ENCODE data around the gene MRPL36. TPM values are rescaled to one million over a fixed set of nuclear protein-coding genes. Genes with fewer than 3 reads are reported as not detected.

Gene MRPL36
- total and polyA plus RNA-seq, 2 experiments from 2014 or later = 47.5 to 149 TPM

DNA sequence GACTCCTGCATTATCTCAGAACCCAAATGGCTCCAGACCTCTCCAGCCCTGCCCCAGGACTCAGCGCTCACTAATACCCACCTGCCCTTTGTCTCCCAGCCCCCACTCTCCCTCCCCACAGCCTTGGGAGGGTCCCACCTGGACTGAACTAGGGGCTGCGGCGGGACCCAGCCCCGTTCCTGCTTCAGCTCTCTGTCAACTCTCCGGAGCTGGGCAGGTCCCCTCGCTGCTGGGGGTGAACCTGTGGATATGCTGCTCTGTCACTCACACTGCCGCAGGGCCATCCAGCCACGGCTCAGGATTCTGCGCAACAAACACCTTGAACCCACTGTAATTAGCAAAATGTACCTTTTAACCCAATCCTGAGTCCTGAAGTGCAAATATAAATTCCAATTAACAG is 38.4 kb upstream of the MRPL36 start:
- Histone ChIP-seq H2AFZ (no peak overlapping the region), H3K4me3 (no peak overlapping the region), H3K79me2 (replicated peaks; ENCODE audit: insufficient read depth) (no peaks in the 10 kb centered on the region), H3K4me1 (ENCODE audit: insufficient read depth) (peaks cover 9% of the 10 kb centered on the region), H3F3A (replicated peaks; ENCODE audit: low read depth) (no peaks in the 10 kb centered on the region), H3K36me3 (ENCODE audit: insufficient read depth) (no peaks in the 10 kb centered on the region), H3K27ac (ENCODE audit: low read depth) (no peak overlapping the region), H3K9me2 (ENCODE audit: insufficient read depth) (no peaks in the 10 kb centered on the region), H3K4me2 (no peak overlapping the region), H3K27me3 (ENCODE audit: insufficient read depth) (no peaks in the 10 kb centered on the region), H4K20me1 (replicated peaks; ENCODE audit: insufficient read depth) (no peaks in the 10 kb centered on the region)
- Mint-ChIP-seq H3K9me3 (no peaks in the 10 kb centered on the region), H3K4me3 (no peak overlapping the region), H3K4me1 (peaks cover 34% of the 10 kb centered on the region), H3K27me3 (ENCODE audit: insufficient read depth, low read depth, poor library complexity) (peaks cover 9% of the 10 kb centered on the region), H3K27ac (no peak overlapping the region; the same call in 1 of the 2 replicates), H3K36me3 (ENCODE audit: low read depth) (no peaks in the 10 kb centered on the region)
- TF ChIP-seq ZNF331 (CRISPR knock-in tag; IDR thresholded peaks at IDR 0.05; ENCODE audit: low read depth) = no peak
- TF ChIP-seq, protein P1, sequence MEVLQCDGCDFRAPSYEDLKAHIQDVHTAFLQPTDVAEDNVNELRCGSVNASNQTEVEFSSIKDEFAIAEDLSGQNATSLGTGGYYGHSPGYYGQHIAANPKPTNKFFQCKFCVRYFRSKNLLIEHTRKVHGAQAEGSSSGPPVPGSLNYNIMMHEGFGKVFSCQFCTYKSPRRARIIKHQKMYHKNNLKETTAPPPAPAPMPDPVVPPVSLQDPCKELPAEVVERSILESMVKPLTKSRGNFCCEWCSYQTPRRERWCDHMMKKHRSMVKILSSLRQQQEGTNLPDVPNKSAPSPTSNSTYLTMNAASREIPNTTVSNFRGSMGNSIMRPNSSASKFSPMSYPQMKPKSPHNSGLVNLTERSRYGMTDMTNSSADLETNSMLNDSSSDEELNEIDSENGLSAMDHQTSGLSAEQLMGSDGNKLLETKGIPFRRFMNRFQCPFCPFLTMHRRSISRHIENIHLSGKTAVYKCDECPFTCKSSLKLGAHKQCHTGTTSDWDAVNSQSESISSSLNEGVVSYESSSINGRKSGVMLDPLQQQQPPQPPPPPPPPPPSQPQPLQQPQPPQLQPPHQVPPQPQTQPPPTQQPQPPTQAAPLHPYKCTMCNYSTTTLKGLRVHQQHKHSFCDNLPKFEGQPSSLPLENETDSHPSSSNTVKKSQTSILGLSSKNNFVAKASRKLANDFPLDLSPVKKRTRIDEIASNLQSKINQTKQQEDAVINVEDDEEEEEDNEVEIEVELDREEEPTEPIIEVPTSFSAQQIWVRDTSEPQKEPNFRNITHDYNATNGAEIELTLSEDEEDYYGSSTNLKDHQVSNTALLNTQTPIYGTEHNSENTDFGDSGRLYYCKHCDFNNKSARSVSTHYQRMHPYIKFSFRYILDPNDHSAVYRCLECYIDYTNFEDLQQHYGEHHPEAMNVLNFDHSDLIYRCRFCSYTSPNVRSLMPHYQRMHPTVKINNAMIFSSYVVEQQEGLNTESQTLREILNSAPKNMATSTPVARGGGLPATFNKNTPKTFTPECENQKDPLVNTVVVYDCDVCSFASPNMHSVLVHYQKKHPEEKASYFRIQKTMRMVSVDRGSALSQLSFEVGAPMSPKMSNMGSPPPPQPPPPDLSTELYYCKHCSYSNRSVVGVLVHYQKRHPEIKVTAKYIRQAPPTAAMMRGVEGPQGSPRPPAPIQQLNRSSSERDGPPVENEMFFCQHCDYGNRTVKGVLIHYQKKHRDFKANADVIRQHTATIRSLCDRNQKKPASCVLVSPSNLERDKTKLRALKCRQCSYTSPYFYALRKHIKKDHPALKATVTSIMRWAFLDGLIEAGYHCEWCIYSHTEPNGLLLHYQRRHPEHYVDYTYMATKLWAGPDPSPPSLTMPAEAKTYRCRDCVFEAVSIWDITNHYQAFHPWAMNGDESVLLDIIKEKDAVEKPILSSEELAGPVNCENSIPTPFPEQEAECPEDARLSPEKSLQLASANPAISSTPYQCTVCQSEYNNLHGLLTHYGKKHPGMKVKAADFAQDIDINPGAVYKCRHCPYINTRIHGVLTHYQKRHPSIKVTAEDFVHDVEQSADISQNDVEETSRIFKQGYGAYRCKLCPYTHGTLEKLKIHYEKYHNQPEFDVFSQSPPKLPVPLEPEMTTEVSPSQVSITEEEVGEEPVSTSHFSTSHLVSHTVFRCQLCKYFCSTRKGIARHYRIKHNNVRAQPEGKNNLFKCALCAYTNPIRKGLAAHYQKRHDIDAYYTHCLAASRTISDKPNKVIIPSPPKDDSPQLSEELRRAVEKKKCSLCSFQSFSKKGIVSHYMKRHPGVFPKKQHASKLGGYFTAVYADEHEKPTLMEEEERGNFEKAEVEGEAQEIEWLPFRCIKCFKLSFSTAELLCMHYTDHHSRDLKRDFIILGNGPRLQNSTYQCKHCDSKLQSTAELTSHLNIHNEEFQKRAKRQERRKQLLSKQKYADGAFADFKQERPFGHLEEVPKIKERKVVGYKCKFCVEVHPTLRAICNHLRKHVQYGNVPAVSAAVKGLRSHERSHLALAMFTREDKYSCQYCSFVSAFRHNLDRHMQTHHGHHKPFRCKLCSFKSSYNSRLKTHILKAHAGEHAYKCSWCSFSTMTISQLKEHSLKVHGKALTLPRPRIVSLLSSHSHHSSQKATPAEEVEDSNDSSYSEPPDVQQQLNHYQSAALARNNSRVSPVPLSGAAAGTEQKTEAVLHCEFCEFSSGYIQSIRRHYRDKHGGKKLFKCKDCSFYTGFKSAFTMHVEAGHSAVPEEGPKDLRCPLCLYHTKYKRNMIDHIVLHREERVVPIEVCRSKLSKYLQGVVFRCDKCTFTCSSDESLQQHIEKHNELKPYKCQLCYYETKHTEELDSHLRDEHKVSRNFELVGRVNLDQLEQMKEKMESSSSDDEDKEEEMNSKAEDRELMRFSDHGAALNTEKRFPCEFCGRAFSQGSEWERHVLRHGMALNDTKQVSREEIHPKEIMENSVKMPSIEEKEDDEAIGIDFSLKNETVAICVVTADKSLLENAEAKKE (CRISPR knock-in tag; IDR thresholded peaks at IDR 0.05) = no peak
- TF ChIP-seq EZH2phosphoT487 (IDR thresholded peaks at IDR 0.05; ENCODE audit: unreplicated experiment) = no peak
- no peak for TF ChIP-seq EZH2 (IDR thresholded peaks at IDR 0.05; ENCODE audit: low read depth, unreplicated experiment)
- no peak for TF ChIP-seq CREB1 (CRISPR knock-in tag; IDR thresholded peaks at IDR 0.05; ENCODE audit: low read depth)
- TF ChIP-seq, protein P2, sequence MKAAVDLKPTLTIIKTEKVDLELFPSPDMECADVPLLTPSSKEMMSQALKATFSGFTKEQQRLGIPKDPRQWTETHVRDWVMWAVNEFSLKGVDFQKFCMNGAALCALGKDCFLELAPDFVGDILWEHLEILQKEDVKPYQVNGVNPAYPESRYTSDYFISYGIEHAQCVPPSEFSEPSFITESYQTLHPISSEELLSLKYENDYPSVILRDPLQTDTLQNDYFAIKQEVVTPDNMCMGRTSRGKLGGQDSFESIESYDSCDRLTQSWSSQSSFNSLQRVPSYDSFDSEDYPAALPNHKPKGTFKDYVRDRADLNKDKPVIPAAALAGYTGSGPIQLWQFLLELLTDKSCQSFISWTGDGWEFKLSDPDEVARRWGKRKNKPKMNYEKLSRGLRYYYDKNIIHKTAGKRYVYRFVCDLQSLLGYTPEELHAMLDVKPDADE (IDR thresholded peaks at IDR 0.05) = no peak
- no peak for TF ChIP-seq ZNF114 (CRISPR knock-in tag; IDR thresholded peaks at IDR 0.05)
- TF ChIP-seq STAT1 (IDR thresholded peaks at IDR 0.05; ENCODE audit: unreplicated experiment) = no peak
- TF ChIP-seq JUNB (IDR thresholded peaks at IDR 0.05; ENCODE audit: unreplicated experiment) = no peak
- ATAC-seq (no peak), DNase-seq (ENCODE audit: low spot score) (no peak)

Data from GM23338 (cell line).